GM23338 (cell line): ENCODE data around the gene C14orf93. TPM values are rescaled to one million over a fixed set of nuclear protein-coding genes. Genes with fewer than 3 reads are reported as not detected.

Experiments used
- ATAC-seq: fragments of 200-7000 bp; cut with Tn5 transposase; 3 replicates; pipeline ENCODE4 v1.9.1; 2020
- DNase-seq: peaks from one replicate; pipeline ENCODE4 v3.0.0-alpha.2; 2015; ENCODE audit warnings: low spot score
- H2AFZ ChIP-seq: fragments of 200-600 bp; sonication (generic); 2 replicates; pipeline ENCODE4 v1.8.0; 2016; ENCODE audit warnings: antibody characterized with exemption, mild to moderate bottlenecking, moderate library complexity
- H3F3A ChIP-seq: fragments of 200-600 bp; sonication (generic); replicated peaks from 2 replicates; pipeline ENCODE4 v1.8.0; 2017; ENCODE audit warnings: antibody characterized with exemption, mixed run types, low read depth
- H3K27ac ChIP-seq: fragments of 200-600 bp; sonication (generic); 2 replicates; pipeline ENCODE4 v1.6.1; 2016; ENCODE audit warnings: low read depth
- H3K27me3 ChIP-seq: fragments of 200-600 bp; sonication (generic); 2 replicates; pipeline ENCODE4 v1.8.0; 2016; ENCODE audit warnings: mild to moderate bottlenecking, mixed run types, moderate library complexity; ENCODE audit not compliant: insufficient read depth
- H3K36me3 ChIP-seq: fragments of 200-600 bp; sonication (generic); 2 replicates; pipeline ENCODE4 v1.8.0; 2016; ENCODE audit warnings: mild to moderate bottlenecking; ENCODE audit not compliant: insufficient read depth
- H3K4me1 ChIP-seq: fragments of 200-600 bp; sonication (generic); 2 replicates; pipeline ENCODE4 v1.8.0; 2016; ENCODE audit warnings: mild to moderate bottlenecking, moderate library complexity; ENCODE audit not compliant: insufficient read depth
- H3K4me2 ChIP-seq: fragments of 200-600 bp; sonication (generic); 2 replicates; pipeline ENCODE4 v1.7.1; 2017; ENCODE audit warnings: mixed run types
- H3K4me3 ChIP-seq: fragments of 200-600 bp; sonication (generic); 2 replicates; pipeline ENCODE4 v1.6.1; 2016; ENCODE audit warnings: mixed run types
- H3K79me2 ChIP-seq: fragments of 200-600 bp; sonication (generic); replicated peaks from 2 replicates; pipeline ENCODE4 v1.8.0; 2017; ENCODE audit warnings: mild to moderate bottlenecking; ENCODE audit not compliant: insufficient read depth
- H3K9me2 ChIP-seq: fragments of 200-600 bp; sonication (generic); 2 replicates; pipeline ENCODE4 v1.8.0; 2017; ENCODE audit not compliant: insufficient read depth
- H4K20me1 ChIP-seq: fragments of 200-600 bp; sonication (generic); replicated peaks from 2 replicates; pipeline ENCODE4 v1.8.0; 2017; ENCODE audit warnings: mild to moderate bottlenecking; ENCODE audit not compliant: insufficient read depth
- H3K27ac Mint-ChIP-seq: 2 replicates; pipeline ENCODE4 v1.8.0; 2020; ENCODE audit warnings: inconsistent platforms, mild to moderate bottlenecking, moderate library complexity, mixed read lengths
- H3K27me3 Mint-ChIP-seq: 3 replicates; pipeline ENCODE4 v1.8.0; 2022; ENCODE audit warnings: low read depth, mild to moderate bottlenecking, moderate library complexity, mixed read lengths, inconsistent platforms; ENCODE audit not compliant: insufficient read depth, poor library complexity
- H3K36me3 Mint-ChIP-seq: 3 replicates; pipeline ENCODE4 v1.8.0; 2021; ENCODE audit warnings: low read depth, mild to moderate bottlenecking, inconsistent platforms, moderate library complexity, mixed read lengths
- H3K4me1 Mint-ChIP-seq: 3 replicates; pipeline ENCODE4 v1.8.0; 2020; ENCODE audit warnings: mild to moderate bottlenecking, inconsistent platforms, mixed read lengths
- H3K4me3 Mint-ChIP-seq: 3 replicates; pipeline ENCODE4 v1.8.0; 2021; ENCODE audit warnings: moderate library complexity, mild to moderate bottlenecking, inconsistent platforms, mixed read lengths
- H3K9me3 Mint-ChIP-seq: 3 replicates; pipeline ENCODE4 v1.8.0; 2020; ENCODE audit warnings: moderate library complexity, mild to moderate bottlenecking, inconsistent platforms, mixed read lengths
- CTCF ChIP-seq, 2 experiments: fragments of 200-600 bp in 1 of 2; sonication (generic) in 1 of 2; conservative IDR thresholded peaks; 2 replicates each; pipeline versions ENCODE4 v1.5.1 to v1.6.1; 2016 to 2017; ENCODE audit warnings: antibody characterized with exemption in 2 of 2, low read depth in 2 of 2, mild to moderate bottlenecking in 2 of 2, moderate library complexity in 1 of 2
- ETS1 ChIP-seq: IDR thresholded peaks from 2 replicates; pipeline ENCODE4 v1.6.1; 2016; ENCODE audit warnings: antibody characterized with exemption
- EZH2 ChIP-seq: fragments of 200-600 bp; sonication (generic); IDR thresholded peaks from one replicate; pipeline ENCODE4 v1.8.0; 2017; ENCODE audit warnings: antibody characterized with exemption, mild to moderate bottlenecking, low read depth; ENCODE audit not compliant: unreplicated experiment
- EZH2phosphoT487 ChIP-seq: fragments of 200-600 bp; sonication (generic); IDR thresholded peaks from one replicate; pipeline ENCODE4 v1.8.1; 2018; ENCODE audit warnings: antibody characterized with exemption; ENCODE audit not compliant: unreplicated experiment
- NANOG ChIP-seq: IDR thresholded peaks from 2 replicates; pipeline ENCODE4 v1.6.1; 2016; ENCODE audit warnings: antibody characterized with exemption, borderline replicate concordance
- POLR2AphosphoS5 ChIP-seq: IDR thresholded peaks from 2 replicates; pipeline ENCODE4 v1.6.1; 2016; ENCODE audit warnings: antibody characterized with exemption, low read depth
- STAT1 ChIP-seq: IDR thresholded peaks from one replicate; pipeline ENCODE4 v1.6.1; 2016; ENCODE audit warnings: antibody characterized with exemption; ENCODE audit not compliant: unreplicated experiment
- ZNF462 ChIP-seq: fragments of 250-450 bp; sonication (Bioruptor Pico); IDR thresholded peaks from 2 replicates; pipeline ENCODE4 v1.5.0; 2020; ENCODE audit warnings: mild to moderate bottlenecking, moderate library complexity
- polyA plus RNA-seq: library from polyadenylated mRNA; unstranded; fragments of >200 nt; fragmentation: Nextera tagmentation; extraction: Ambion mirVana; gene quantifications from 2 replicates; pipeline ENCODE4 v1.2.1, GENCODE V29; 2016
- total RNA-seq: library from RNA; depleted of rRNA; stranded (reverse); fragments of >200 nt; shearing (Covaris generic); gene quantifications from 2 replicates; pipeline ENCODE4 v1.2.3, GENCODE V29; 2014

The C14orf93 gene
- total and polyA plus RNA-seq, 2 experiments from 2014 or later = 3.5 to 11.7 TPM

GRCh38 chr14:23025151-23025814 lies 15.3 kb upstream of the C14orf93 start (continued):
- no peak for TF ChIP-seq CTCF (conservative IDR thresholded peaks at IDR 0.05; ENCODE audit: low read depth in 2 of 2)
- TF ChIP-seq ETS1 = no peak
- TF ChIP-seq NANOG = no peak

GRCh38 chr14:23024612-23025075 lies 14.7 kb upstream of the C14orf93 start:
- no peak; the same call in 2 of the 3 replicates for ATAC-seq
- TF ChIP-seq CTCF (conservative IDR thresholded peaks at IDR 0.05; ENCODE audit: low read depth in 2 of 2) = no peak
- no peak for TF ChIP-seq STAT1
- no peak for TF ChIP-seq EZH2phosphoT487
- TF ChIP-seq NANOG = no peak
- no peak for TF ChIP-seq ZNF462
- no peak for TF ChIP-seq EZH2
- TF ChIP-seq POLR2AphosphoS5 = no peak
- Histone ChIP-seq H3K79me2 (peaks cover 16% of the 10 kb centered on the region), H2AFZ (no peak overlapping the region), H3K27me3 (no peaks in the 10 kb centered on the region), H3K4me3 (no peak overlapping the region), H3K36me3 (peaks cover 35% of the 10 kb centered on the region; the same call in 1 of the 2 replicates), H3K4me2 (no peak overlapping the region), H3K9me2 (no peaks in the 10 kb centered on the region), H4K20me1 (peaks cover 16% of the 10 kb centered on the region), H3K27ac (peak overlapping the region; percentile 21; the same call in 1 of the 2 replicates), H3K4me1 (peaks cover 18% of the 10 kb centered on the region), H3F3A (peaks cover 19% of the 10 kb centered on the region)
- Mint-ChIP-seq H3K9me3 (no peaks in the 10 kb centered on the region), H3K4me1 (peaks cover 26% of the 10 kb centered on the region), H3K27me3 (peaks cover 5% of the 10 kb centered on the region), H3K27ac (no peak overlapping the region; the same call in 1 of the 2 replicates), H3K36me3 (peaks cover 42% of the 10 kb centered on the region), H3K4me3 (no peak overlapping the region)
- DNase-seq = no peak
